A549 (cell line): Measurements from ENCODE around the gene CMPK2. TPM values are rescaled to one million over a fixed set of nuclear protein-coding genes. Genes with fewer than 3 reads are reported as not detected.

Source experiments
- ATAC-seq, 2 experiments: fragments of 200-7000 bp in 1 of 2; fragments of >200 bp in 1 of 2; cut with Nextera tagmentation in 1 of 2; cut with Tn5 transposase in 1 of 2; 3 replicates each; pipeline versions ENCODE4 v1.8.0 to v1.9.1; 2018 to 2020; ENCODE audit warnings: mild to moderate bottlenecking in 1 of 2, moderate library complexity in 1 of 2
- CTCF ChIA-PET: fragments of 300-600 bp; sonication (Branson Sonifier 250); formaldehyde crosslinking; extraction: SDS; loops from one replicate; lab custom pipeline; 2021; ENCODE audit warnings: antibody characterized with exemption, inconsistent platforms; lab: Yijun Ruan, JAX
- POLR2A ChIA-PET: fragments of 350-600 bp; formaldehyde crosslinking; extraction: SDS; loops from one replicate; lab custom pipeline; 2021; ENCODE audit warnings: antibody characterized with exemption, inconsistent platforms; lab: Yijun Ruan, JAX
- DNase-seq, 2 experiments: peaks; one replicate each; pipeline versions ENCODE4 v3.0.0 to v3.0.0-alpha.2; 2011 to 2016; ENCODE audit warnings: low read depth in 1 of 2, low spot score in 1 of 2
- FAIRE-seq: peaks from 2 replicates; lab custom pipeline; 2011; peaks lifted over from hg19 to GRCh38; lab: Jason Lieb, UNC
- H3K27ac ChIP-seq, 2 experiments: fragments of >200 bp; sonication (Bioruptor Twin); formaldehyde crosslinking; 3 replicates each; pipeline ENCODE4 v1.5.1; 2016 to 2017
- H3K4me1 ChIP-seq: fragments of >200 bp; sonication (Bioruptor Twin); formaldehyde crosslinking; 3 replicates; pipeline ENCODE4 v1.6.1; 2016
- H3K4me2 ChIP-seq: fragments of >200 bp; sonication (Bioruptor Twin); formaldehyde crosslinking; 3 replicates; pipeline ENCODE4 v1.6.1; 2016
- H3K4me3 ChIP-seq: fragments of >200 bp; sonication (Bioruptor Twin); formaldehyde crosslinking; 3 replicates; pipeline ENCODE4 v1.5.1; 2016
- H3K9me3 ChIP-seq: fragments of >200 bp; sonication (Bioruptor Twin); formaldehyde crosslinking; 3 replicates; pipeline ENCODE4 v1.6.1; 2016
- CHD4 ChIP-seq: fragments of 200-600 bp; sonication (generic); IDR thresholded peaks from 2 replicates; pipeline ENCODE4 v1.6.1; 2016; ENCODE audit warnings: antibody characterized with exemption, mild to moderate bottlenecking, borderline replicate concordance
- EP300 ChIP-seq, 2 experiments: fragments of >200 bp; sonication (Bioruptor Twin); formaldehyde crosslinking; IDR thresholded peaks; 2 replicates in 1 of 2; 3 replicates in 1 of 2; pipeline ENCODE4 v1.6.1; 2016 to 2017
- FOXS1 ChIP-seq: fragments of 250-450 bp; sonication (Bioruptor Pico); IDR thresholded peaks from 2 replicates; pipeline ENCODE4 v1.5.0; 2020; ENCODE audit warnings: mild to moderate bottlenecking, moderate library complexity
- GATA3 ChIP-seq: IDR thresholded peaks from 2 replicates; pipeline ENCODE4 v1.6.1; 2012; ENCODE audit warnings: borderline replicate concordance
- JUN ChIP-seq, 2 experiments: fragments of >200 bp; sonication (Bioruptor Twin); formaldehyde crosslinking; IDR thresholded peaks; 2 replicates in 1 of 2; 3 replicates in 1 of 2; pipeline ENCODE4 v1.6.1; 2016 to 2017
- JUNB ChIP-seq: fragments of >200 bp; sonication (Bioruptor Twin); formaldehyde crosslinking; IDR thresholded peaks from 2 replicates; pipeline ENCODE4 v1.6.1; 2016
- POLR2AphosphoS2 ChIP-seq: conservative IDR thresholded peaks from 2 replicates; pipeline ENCODE4 v1.6.1; 2012; ENCODE audit warnings: low read length, improper control_type of control experiment, inconsistent platforms
- RCOR1 ChIP-seq: fragments of 150-350 bp; IDR thresholded peaks from 2 replicates; pipeline ENCODE4 v1.6.1; 2014; ENCODE audit warnings: antibody characterized with exemption, low read length, low read depth
- WGBS: methylation state at CpG from one replicate; pipeline ENCODE4 v1.1.6; 2017; ENCODE audit errors: missing lambda C conversion rate; 5-methylcytosine and 5-hydroxymethylcytosine counted together
- polyA plus RNA-seq, 4 experiments: library from polyadenylated mRNA; depleted of rRNA in 3 of 4; stranded (reverse); fragments of >200 nt; fragmentation: RNase III in 1 of 4; extraction: RNeasy Plus Mini Kit Qiagen cat#74134 plus additional on column Dnase treatment in 1 of 4; gene quantifications; 2 replicates in 3 of 4; 3 replicates in 1 of 4; pipeline ENCODE4 v1.2.3, GENCODE V29; 2011 to 2017
- TF ChIP-seq, protein P1 (sequence below): IDR thresholded peaks from 2 replicates; pipeline ENCODE4 v1.6.1; 2012; ENCODE audit warnings: low read depth, borderline replicate concordance
- TF ChIP-seq, protein P2 (sequence below): fragments of 200-600 bp; sonication (generic); IDR thresholded peaks from 2 replicates; pipeline ENCODE4 v1.6.1; 2016; ENCODE audit warnings: antibody characterized with exemption, mild to moderate bottlenecking, moderate library complexity
- TF ChIP-seq, protein P3 (sequence below): fragments of >200 bp; sonication (Bioruptor Twin); formaldehyde crosslinking; IDR thresholded peaks from 3 replicates; pipeline ENCODE4 v1.6.1; 2016
- TF ChIP-seq, protein P4 (sequence below): fragments of >200 bp; sonication (Bioruptor Twin); formaldehyde crosslinking; IDR thresholded peaks from 3 replicates; pipeline ENCODE4 v1.5.1; 2016
- TF ChIP-seq, protein P5 (sequence below): fragments of 150-350 bp; IDR thresholded peaks from 2 replicates; pipeline ENCODE4 v1.6.1; 2014; ENCODE audit warnings: low read depth, mild to moderate bottlenecking, low read length

Gene CMPK2
- polyA plus RNA-seq, 2 of the 4 experiments (the other 2 are of a cell fraction) = 0.12 to 0.41 TPM

DNA sequence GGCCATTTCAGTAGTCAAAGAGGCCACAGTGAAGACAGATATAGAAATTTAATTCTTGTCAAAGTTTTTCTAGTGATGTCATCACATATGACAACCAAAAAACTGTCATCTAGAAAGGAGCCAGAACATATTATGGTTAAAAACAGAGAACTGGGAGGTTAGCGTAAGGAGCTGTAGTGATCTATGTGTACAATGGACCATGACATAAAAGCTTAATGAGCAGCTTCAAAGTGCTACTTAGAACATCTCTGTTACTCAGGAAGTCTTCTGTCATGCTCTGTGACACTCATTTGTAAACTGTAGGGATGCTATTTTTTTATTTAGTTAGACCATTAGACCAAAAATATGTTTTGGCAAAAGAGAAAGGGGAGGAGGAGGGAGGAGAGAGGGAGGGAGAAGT, 57.3 kb downstream of the CMPK2 start (continued):
- TF ChIP-seq, protein P1, sequence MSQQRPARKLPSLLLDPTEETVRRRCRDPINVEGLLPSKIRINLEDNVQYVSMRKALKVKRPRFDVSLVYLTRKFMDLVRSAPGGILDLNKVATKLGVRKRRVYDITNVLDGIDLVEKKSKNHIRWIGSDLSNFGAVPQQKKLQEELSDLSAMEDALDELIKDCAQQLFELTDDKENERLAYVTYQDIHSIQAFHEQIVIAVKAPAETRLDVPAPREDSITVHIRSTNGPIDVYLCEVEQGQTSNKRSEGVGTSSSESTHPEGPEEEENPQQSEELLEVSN = no peak
- no peak for TF ChIP-seq RCOR1
- TF ChIP-seq, all 56 proteins: peak for 0

DNA sequence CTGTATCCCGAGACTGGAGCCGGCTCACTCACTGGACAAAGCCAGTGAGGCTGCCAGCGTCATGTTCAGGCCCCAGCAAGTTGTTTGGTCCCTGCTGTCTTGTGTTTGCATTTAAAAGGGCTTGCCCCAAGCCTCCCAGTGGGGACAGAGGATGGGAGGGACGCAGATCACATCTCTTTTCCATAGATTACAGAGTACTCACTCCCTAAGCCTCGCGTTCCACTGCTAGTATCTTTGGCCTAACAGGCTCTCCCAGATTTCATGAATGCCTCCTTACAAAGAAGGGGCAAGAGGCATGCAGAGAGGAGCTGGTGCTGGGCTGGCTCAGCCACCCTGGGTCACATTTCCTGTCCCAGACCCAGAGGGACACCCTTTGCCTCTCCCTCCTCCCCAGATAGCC, 59.1 kb downstream of the CMPK2 start:
- Histone ChIP-seq H3K4me1 (no peaks in the 10 kb centered on the region), H3K9me3 (no peaks in the 10 kb centered on the region), H3K4me2 (no peak overlapping the region), H3K4me3 (no peak overlapping the region), H3K27ac (no peak overlapping the region)
- POLR2A ChIA-PET = no interaction called here
- DNase-seq = no peak
- no peak for FAIRE-seq
- 21% methylated on average over 6 of the region's 6 CpGs for WGBS
- ATAC-seq = no peak
- TF ChIP-seq GATA3 = no peak
- TF ChIP-seq, protein P1 = no peak
- no peak for TF ChIP-seq POLR2AphosphoS2
- TF ChIP-seq, protein P2, sequence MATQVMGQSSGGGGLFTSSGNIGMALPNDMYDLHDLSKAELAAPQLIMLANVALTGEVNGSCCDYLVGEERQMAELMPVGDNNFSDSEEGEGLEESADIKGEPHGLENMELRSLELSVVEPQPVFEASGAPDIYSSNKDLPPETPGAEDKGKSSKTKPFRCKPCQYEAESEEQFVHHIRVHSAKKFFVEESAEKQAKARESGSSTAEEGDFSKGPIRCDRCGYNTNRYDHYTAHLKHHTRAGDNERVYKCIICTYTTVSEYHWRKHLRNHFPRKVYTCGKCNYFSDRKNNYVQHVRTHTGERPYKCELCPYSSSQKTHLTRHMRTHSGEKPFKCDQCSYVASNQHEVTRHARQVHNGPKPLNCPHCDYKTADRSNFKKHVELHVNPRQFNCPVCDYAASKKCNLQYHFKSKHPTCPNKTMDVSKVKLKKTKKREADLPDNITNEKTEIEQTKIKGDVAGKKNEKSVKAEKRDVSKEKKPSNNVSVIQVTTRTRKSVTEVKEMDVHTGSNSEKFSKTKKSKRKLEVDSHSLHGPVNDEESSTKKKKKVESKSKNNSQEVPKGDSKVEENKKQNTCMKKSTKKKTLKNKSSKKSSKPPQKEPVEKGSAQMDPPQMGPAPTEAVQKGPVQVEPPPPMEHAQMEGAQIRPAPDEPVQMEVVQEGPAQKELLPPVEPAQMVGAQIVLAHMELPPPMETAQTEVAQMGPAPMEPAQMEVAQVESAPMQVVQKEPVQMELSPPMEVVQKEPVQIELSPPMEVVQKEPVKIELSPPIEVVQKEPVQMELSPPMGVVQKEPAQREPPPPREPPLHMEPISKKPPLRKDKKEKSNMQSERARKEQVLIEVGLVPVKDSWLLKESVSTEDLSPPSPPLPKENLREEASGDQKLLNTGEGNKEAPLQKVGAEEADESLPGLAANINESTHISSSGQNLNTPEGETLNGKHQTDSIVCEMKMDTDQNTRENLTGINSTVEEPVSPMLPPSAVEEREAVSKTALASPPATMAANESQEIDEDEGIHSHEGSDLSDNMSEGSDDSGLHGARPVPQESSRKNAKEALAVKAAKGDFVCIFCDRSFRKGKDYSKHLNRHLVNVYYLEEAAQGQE = no peak
- TF ChIP-seq, protein P3, sequence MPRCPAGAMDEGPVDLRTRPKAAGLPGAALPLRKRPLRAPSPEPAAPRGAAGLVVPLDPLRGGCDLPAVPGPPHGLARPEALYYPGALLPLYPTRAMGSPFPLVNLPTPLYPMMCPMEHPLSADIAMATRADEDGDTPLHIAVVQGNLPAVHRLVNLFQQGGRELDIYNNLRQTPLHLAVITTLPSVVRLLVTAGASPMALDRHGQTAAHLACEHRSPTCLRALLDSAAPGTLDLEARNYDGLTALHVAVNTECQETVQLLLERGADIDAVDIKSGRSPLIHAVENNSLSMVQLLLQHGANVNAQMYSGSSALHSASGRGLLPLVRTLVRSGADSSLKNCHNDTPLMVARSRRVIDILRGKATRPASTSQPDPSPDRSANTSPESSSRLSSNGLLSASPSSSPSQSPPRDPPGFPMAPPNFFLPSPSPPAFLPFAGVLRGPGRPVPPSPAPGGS = no peak
- CTCF ChIA-PET = no interaction called here

DNA sequence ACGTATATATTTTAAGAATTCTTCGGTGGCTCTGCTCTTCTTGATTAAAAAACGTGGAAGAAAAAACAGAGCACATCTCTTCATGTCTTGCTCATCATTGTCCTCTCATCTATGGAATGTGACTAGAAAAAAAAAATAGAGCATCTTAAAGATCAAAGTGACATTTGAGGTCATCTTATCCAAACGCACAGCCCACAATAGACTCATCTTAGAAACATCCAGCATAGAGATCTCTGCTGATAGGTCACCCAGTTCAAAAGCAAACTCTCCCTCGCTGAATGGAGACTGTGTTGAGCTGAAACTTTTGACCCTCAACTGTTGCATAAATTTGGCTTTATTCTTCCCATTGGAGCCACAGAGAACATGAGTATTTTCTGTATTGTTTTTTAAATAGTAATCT, 65.2 kb downstream of the CMPK2 start:
- FAIRE-seq (no peak), ATAC-seq (no peak), DNase-seq (no peak)
- under 1% methylated on average over 5 of the region's 5 CpGs for WGBS
- CTCF ChIA-PET = no interaction called here
- Histone ChIP-seq H3K4me1 (no peaks in the 10 kb centered on the region), H3K4me2 (no peak overlapping the region), H3K4me3 (no peak overlapping the region), H3K9me3 (no peaks in the 10 kb centered on the region), H3K27ac (no peak overlapping the region)
- TF ChIP-seq, protein P4, sequence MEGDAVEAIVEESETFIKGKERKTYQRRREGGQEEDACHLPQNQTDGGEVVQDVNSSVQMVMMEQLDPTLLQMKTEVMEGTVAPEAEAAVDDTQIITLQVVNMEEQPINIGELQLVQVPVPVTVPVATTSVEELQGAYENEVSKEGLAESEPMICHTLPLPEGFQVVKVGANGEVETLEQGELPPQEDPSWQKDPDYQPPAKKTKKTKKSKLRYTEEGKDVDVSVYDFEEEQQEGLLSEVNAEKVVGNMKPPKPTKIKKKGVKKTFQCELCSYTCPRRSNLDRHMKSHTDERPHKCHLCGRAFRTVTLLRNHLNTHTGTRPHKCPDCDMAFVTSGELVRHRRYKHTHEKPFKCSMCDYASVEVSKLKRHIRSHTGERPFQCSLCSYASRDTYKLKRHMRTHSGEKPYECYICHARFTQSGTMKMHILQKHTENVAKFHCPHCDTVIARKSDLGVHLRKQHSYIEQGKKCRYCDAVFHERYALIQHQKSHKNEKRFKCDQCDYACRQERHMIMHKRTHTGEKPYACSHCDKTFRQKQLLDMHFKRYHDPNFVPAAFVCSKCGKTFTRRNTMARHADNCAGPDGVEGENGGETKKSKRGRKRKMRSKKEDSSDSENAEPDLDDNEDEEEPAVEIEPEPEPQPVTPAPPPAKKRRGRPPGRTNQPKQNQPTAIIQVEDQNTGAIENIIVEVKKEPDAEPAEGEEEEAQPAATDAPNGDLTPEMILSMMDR = no peak
- TF ChIP-seq, protein P2 = no peak
- TF ChIP-seq, protein P5, sequence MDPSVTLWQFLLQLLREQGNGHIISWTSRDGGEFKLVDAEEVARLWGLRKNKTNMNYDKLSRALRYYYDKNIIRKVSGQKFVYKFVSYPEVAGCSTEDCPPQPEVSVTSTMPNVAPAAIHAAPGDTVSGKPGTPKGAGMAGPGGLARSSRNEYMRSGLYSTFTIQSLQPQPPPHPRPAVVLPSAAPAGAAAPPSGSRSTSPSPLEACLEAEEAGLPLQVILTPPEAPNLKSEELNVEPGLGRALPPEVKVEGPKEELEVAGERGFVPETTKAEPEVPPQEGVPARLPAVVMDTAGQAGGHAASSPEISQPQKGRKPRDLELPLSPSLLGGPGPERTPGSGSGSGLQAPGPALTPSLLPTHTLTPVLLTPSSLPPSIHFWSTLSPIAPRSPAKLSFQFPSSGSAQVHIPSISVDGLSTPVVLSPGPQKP = no peak
- TF ChIP-seq JUN (IDR thresholded peaks at IDR 0.05) = no peak
- no peak for TF ChIP-seq EP300 (IDR thresholded peaks at IDR 0.05)
- TF ChIP-seq CHD4 = no peak
- no peak for TF ChIP-seq FOXS1
- TF ChIP-seq JUNB = no peak
- POLR2A ChIA-PET = no interaction called here
